ENCODE measurements around the gene PAPSS2.

Gene PAPSS2

DNA sequence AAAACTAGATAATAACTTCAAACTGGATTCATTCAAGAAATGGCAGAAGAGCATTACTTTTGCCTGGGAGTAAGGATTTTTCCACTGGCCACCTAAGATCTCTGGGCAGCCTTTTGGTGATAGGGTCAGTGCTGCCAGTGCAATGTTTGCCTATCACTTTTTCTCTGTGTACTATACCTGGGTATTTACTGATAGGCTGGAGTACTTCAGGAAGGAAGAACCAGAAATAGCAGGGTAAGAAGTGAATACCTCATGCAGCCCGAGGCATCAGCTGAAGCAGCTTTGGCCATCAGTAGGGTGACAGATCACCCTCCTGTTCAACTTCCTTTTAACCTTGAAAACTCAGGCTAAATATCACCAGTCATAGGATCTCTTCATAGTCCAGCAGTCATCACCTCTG, 5.5 kb upstream of the PAPSS2 start:
- H3K27ac ChIP-seq, result no peak overlapping the region
- TF ChIP-seq, protein P1, sequence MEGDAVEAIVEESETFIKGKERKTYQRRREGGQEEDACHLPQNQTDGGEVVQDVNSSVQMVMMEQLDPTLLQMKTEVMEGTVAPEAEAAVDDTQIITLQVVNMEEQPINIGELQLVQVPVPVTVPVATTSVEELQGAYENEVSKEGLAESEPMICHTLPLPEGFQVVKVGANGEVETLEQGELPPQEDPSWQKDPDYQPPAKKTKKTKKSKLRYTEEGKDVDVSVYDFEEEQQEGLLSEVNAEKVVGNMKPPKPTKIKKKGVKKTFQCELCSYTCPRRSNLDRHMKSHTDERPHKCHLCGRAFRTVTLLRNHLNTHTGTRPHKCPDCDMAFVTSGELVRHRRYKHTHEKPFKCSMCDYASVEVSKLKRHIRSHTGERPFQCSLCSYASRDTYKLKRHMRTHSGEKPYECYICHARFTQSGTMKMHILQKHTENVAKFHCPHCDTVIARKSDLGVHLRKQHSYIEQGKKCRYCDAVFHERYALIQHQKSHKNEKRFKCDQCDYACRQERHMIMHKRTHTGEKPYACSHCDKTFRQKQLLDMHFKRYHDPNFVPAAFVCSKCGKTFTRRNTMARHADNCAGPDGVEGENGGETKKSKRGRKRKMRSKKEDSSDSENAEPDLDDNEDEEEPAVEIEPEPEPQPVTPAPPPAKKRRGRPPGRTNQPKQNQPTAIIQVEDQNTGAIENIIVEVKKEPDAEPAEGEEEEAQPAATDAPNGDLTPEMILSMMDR (conservative IDR thresholded peaks at IDR 0.05), result no peak
- no peak for TF ChIP-seq ZFX (IDR thresholded peaks at IDR 0.05)

DNA sequence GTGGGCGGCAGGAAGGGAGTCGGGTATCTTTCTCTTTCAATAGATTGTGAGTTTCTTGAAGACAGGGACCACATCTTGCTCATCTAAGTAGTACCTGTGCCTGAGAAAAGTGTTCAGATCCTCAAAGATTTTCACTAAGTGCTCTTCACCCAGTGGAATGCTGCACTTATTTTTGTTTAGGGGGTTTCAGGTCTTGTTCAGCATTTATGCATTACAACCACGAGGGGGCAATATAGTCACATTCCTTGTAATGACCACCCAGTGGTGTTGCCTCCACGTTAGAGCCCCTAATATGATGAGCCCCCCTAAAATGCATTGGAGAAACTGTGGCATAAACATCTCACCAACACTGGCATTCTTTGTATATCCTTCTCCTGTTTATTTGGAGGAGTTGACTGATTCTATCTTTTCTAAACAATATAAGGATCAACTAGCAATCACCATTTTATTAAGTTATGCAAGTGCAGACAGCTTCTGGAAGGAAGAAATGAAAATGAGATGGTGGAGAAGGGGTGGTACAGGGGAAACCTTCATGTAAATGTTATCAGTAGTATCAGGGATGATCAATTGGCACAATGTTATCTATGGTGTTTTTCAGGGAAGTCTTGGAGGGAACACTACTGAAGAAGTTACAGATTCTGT, 3.1 kb upstream of the PAPSS2 start:
- H3K27ac ChIP-seq, result no peak overlapping the region
- TF ChIP-seq, protein P1 (conservative IDR thresholded peaks at IDR 0.05), result peak; percentile 78
- no peak for TF ChIP-seq ZFX (IDR thresholded peaks at IDR 0.05)

DNA sequence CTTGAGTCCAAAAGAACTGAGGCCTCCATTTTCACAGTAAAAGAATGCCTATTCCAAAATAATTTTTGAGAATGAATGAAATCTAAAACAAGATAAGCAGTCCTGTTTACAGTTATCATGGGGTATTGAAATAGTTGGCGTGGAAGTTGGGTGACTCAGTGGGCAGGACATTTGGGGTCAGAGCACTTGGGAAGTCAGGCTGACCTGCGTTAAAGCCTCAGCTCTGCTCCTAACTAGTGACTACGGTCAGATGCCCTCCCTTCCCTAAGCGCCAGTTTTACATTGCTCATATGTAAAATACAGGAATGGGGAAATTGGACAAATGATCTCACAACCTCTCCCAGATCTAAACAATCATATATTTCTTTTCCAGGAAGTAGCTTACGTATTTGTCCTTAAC, 2.3 kb upstream of the PAPSS2 start:
- H3K27ac ChIP-seq, result no peak overlapping the region
- no peak for TF ChIP-seq ZFX (IDR thresholded peaks at IDR 0.05)
- TF ChIP-seq, protein P1 (conservative IDR thresholded peaks at IDR 0.05), result no peak

DNA sequence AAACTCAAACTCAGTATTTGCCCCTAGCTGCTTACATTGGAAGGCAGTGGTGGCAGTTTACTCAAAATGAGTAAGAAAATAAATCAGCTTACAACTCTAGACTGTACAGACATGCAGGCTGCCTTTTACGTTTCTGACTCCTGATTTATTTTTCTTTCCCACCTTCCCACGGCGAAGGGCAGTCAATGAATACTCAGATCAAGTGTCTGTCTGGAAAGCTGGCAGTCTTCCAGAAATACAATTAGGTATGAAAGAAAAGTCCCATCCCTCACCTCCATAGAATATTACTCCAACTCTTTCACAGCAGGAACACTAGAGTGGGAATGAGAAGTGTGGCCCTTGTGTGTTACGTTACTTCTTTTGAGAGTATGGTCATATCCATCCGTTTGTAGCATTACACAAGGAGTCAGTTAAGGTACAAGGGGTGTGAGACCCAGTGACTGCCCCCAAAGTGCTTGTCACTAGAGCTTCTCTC, 1.3 kb upstream of the PAPSS2 start:
- TF ChIP-seq, protein P1 (conservative IDR thresholded peaks at IDR 0.05), result no peak
- no peak for TF ChIP-seq ZFX (IDR thresholded peaks at IDR 0.05)
- H3K27ac ChIP-seq, result no peak overlapping the region

DNA sequence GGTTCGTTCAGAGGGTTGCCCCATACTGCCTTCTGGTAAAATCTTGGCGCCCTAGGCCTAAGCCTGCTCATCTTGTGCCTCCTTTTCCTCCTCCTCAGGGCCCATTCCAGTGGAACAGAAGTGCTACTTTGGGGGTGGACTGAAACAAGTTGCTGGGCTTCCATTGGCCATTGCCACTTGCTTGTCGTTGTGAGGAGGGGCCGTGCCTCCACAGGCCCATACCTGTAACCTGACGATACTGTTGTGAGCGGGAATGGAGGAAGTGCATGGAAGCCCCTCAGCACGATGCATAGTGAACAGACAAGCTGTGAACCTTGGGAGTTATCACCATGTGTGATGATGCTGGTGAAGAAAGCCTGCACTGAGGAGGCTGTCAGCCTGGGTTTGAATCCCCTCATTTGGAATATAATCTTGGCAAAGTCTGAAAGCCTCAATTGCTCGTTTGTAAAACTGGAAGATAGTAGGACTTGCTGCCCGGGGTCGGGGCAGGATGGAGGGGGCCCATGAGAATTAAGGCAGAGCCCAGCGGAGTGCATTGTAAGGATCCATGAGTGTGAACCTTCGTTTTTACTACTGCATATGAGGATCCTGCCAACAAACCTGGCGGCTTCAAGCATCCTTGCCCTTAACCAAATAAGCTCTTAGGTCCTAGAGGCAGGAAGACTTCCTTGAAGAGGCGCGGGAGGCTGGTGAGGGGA, 671 bp upstream of the PAPSS2 start:
- no peak for TF ChIP-seq ZFX (IDR thresholded peaks at IDR 0.05)
- TF ChIP-seq, protein P1 (conservative IDR thresholded peaks at IDR 0.05), result no peak
- H3K27ac ChIP-seq, result peak overlapping the region; percentile 23; the same call in 1 of the 2 replicates

DNA sequence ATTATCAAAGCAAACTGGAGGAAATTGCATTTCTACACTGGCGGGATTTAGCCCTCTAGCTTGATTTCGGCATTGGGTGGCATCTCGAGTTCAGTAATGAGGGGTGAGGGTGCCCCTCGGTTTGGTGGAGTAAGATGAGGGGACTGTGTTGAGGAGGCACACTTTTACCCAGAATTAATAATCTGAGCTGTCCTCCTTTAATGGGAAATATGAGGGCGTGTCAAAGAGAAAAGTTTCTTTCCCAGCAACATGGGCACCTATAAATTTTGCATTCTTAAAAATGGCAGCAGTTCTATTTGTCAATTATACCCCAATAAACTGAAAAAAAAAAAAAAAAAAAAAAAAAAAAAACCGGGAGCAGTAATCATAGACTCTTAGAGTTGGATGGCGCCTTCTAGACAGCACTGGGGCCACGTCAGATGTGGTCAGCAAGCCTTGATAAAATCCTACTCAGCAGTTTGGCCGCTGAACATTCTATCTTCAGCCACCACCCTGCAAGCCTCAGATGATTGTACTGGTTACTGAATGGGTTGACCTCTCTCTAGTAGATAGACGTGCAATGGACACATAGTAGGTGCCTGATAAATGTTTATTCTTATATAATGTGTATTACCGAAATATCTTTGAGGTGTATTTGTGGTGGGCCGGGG, 931 bp downstream of the PAPSS2 start:
- H3K27ac ChIP-seq, result no peak overlapping the region; the same call in 1 of the 2 replicates
- no peak for TF ChIP-seq ZFX (IDR thresholded peaks at IDR 0.05)
- TF ChIP-seq, protein P1 (conservative IDR thresholded peaks at IDR 0.05), result no peak
